Measurements from ENCODE around the gene LRMDA. TPM values are rescaled to one million over a fixed set of nuclear protein-coding genes. Genes with fewer than 3 reads are reported as not detected.

Gene LRMDA
- total and polyA plus RNA-seq, 2 donors (not counting 3 experiments of a cell fraction or from before 2014, with no cell fraction given): 9.7 to 18.0 TPM

GRCh38 chr10:75475460-75476182 is 44.2 kb downstream of the LRMDA start:
- TF ChIP-seq GATA2 (IDR thresholded peaks at IDR 0.05; ENCODE audit: insufficient read depth, insufficient read length, low read depth, low read length) (no peak), CTCF (IDR thresholded peaks at IDR 0.05; ENCODE audit: extremely low read depth in 1 of 2, insufficient read depth in 1 of 2, low read depth in 1 of 2, low read length in 2 of 2) (no peak), MYC (IDR thresholded peaks at IDR 0.05; ENCODE audit: low read depth, low read length) (no peak), FOS (IDR thresholded peaks at IDR 0.05; ENCODE audit: borderline replicate concordance, insufficient read depth, low read length) (no peak), MAX (IDR thresholded peaks at IDR 0.05; ENCODE audit: insufficient read depth, insufficient read length) (no peak), JUN (IDR thresholded peaks at IDR 0.05; ENCODE audit: borderline replicate concordance, insufficient read depth, insufficient read length, low read depth) (no peak), EZH2 (IDR thresholded peaks at IDR 0.05; ENCODE audit: borderline replicate concordance, low read depth, low read length, severe bottlenecking) (no peak), POLR2A (IDR thresholded peaks at IDR 0.05; ENCODE audit: low read depth, low read length) (no peak), POLR2AphosphoS5 (IDR thresholded peaks at IDR 0.05; ENCODE audit: insufficient read depth, low read depth, low read length) (no peak)
- Histone ChIP-seq H3K36me3 (ENCODE audit: control insufficient read depth in 2 of 2, extremely low read depth in 1 of 2, insufficient read depth in 2 of 2, low read length in 2 of 2) (no peaks in the 10 kb centered on the region), H3K27ac (ENCODE audit: insufficient read depth, low read depth, low read length) (no peak overlapping the region), H3K9me3 (replicated peaks; ENCODE audit: control insufficient read depth, insufficient read depth, low read length) (no peaks in the 10 kb centered on the region), H3K4me2 (ENCODE audit: insufficient read depth, low read length) (no peak overlapping the region), H3K9me1 (replicated peaks; ENCODE audit: control insufficient read depth, extremely low read depth, insufficient read depth, low read length) (no peaks in the 10 kb centered on the region), H3K9ac (replicated peaks; ENCODE audit: extremely low read depth, insufficient read depth, low read length) (no peak overlapping the region), H4K20me1 (replicated peaks; ENCODE audit: control insufficient read depth, extremely low read depth, insufficient read depth, low read length) (no peaks in the 10 kb centered on the region), H3K79me2 (ENCODE audit: control insufficient read depth, insufficient read depth, low read length) (no peaks in the 10 kb centered on the region), H2AFZ (ENCODE audit: low read depth, low read length) (no peak overlapping the region), H3K4me3 (replicated peaks in 1 of 3; ENCODE audit: insufficient read depth in 1 of 3, low read depth in 1 of 3, low read length in 3 of 3) (no peak overlapping the region), H3K4me1 (ENCODE audit: control insufficient read depth, extremely low read depth, insufficient read depth, low read length) (no peaks in the 10 kb centered on the region), H3K27me3 (ENCODE audit: control insufficient read depth in 2 of 2, insufficient read depth in 2 of 2, low read length in 2 of 2) (no peaks in the 10 kb centered on the region)
- POLR2A ChIA-PET: no interaction called here
- no peak for DNase-seq (ENCODE audit: low read depth, low spot score)
- no TSS peak for BruUV-seq (replicated peaks)
- intact Hi-C loops (cut with micrococcal nuclease): no loop called here
- no peak for FAIRE-seq
- CTCF ChIA-PET: no interaction called here
- dilution Hi-C loops (cut with MboI; ENCODE audit: extremely low pct_ligation_motif_present, low sequenced_read_pairs): no loop called here
